ENCODE results near the gene RARA.

GRCh38 chr17:40333781-40334448, 24.9 kb downstream of the RARA start:
- TF ChIP-seq SUZ12 (IDR thresholded peaks at IDR 0.05; ENCODE audit: extremely low read depth, insufficient read depth, insufficient read length) (no peak), YY1 (IDR thresholded peaks at IDR 0.05; ENCODE audit: insufficient read depth, insufficient read length) (no peak), ZNF274 (IDR thresholded peaks at IDR 0.05; ENCODE audit: low read depth, low read length) (no peak)
